SJCRH30 (cell line): ENCODE data around the gene CSAD. TPM values are rescaled to one million over a fixed set of nuclear protein-coding genes. Genes with fewer than 3 reads are reported as not detected.

Experiments used
- DNase-seq, 2 experiments: peaks; one replicate each; pipeline ENCODE4 v3.0.0-alpha.2; 2015 to 2020
- H3K27ac ChIP-seq: fragments of 250-450 bp; sonication (Bioruptor Pico); 2 replicates; pipeline ENCODE4 v1.5.1; 2020; ENCODE audit warnings: mild to moderate bottlenecking, moderate library complexity
- H3K27me3 ChIP-seq: fragments of 250-450 bp; sonication (Bioruptor Pico); 2 replicates; pipeline ENCODE4 v1.5.1; 2020; ENCODE audit warnings: mild to moderate bottlenecking, moderate library complexity
- H3K36me3 ChIP-seq: fragments of 250-450 bp; sonication (Bioruptor Pico); 2 replicates; pipeline ENCODE4 v1.5.1; 2020; ENCODE audit warnings: mild to moderate bottlenecking, moderate library complexity
- H3K4me1 ChIP-seq: fragments of 250-450 bp; sonication (Bioruptor Pico); 2 replicates; pipeline ENCODE4 v1.5.1; 2020; ENCODE audit warnings: mild to moderate bottlenecking, moderate library complexity
- H3K4me3 ChIP-seq: fragments of 250-450 bp; sonication (Bioruptor Pico); 2 replicates; pipeline ENCODE4 v1.5.1; 2020; ENCODE audit warnings: mild to moderate bottlenecking, moderate library complexity
- H3K9me3 ChIP-seq: fragments of 250-450 bp; sonication (Bioruptor Pico); replicated peaks from 2 replicates; pipeline ENCODE4 v1.5.1; 2020; ENCODE audit warnings: mild to moderate bottlenecking, moderate library complexity
- total RNA-seq: library from RNA; depleted of rRNA; stranded (reverse); fragments of >200 nt; shearing (Covaris generic); gene quantifications from 2 replicates; pipeline ENCODE4 v1.2.3, GENCODE V29; 2014

CSAD gene
- total RNA-seq, 1 experiment from 2014 or later: 3.3 TPM

- H3K9me3 ChIP-seq: no peaks in the 10 kb centered on the region
- peaks cover 11% of the 10 kb centered on the region; the same call in 1 of the 2 replicates for H3K27me3 ChIP-seq
- no peaks in the 10 kb centered on the region for H3K36me3 ChIP-seq
- DNase-seq: peak; percentile 58
- peak overlapping the region; percentile 57 for H3K4me3 ChIP-seq
- peaks cover 23% of the 10 kb centered on the region for H3K4me1 ChIP-seq
- peak overlapping the region; percentile 9; the same call in 1 of the 2 replicates for H3K27ac ChIP-seq
These were observed 40.7 kb upstream of the CSAD start for GRCh38 chr12:53221203-53222080.

- Histone ChIP-seq H3K36me3 (no peaks in the 10 kb centered on the region), H3K4me1 (peaks cover 23% of the 10 kb centered on the region)
- peak; percentile 89 to 90 for DNase-seq
These were observed 40.0 kb upstream of the CSAD start for GRCh38 chr12:53220694-53221202.

DNA sequence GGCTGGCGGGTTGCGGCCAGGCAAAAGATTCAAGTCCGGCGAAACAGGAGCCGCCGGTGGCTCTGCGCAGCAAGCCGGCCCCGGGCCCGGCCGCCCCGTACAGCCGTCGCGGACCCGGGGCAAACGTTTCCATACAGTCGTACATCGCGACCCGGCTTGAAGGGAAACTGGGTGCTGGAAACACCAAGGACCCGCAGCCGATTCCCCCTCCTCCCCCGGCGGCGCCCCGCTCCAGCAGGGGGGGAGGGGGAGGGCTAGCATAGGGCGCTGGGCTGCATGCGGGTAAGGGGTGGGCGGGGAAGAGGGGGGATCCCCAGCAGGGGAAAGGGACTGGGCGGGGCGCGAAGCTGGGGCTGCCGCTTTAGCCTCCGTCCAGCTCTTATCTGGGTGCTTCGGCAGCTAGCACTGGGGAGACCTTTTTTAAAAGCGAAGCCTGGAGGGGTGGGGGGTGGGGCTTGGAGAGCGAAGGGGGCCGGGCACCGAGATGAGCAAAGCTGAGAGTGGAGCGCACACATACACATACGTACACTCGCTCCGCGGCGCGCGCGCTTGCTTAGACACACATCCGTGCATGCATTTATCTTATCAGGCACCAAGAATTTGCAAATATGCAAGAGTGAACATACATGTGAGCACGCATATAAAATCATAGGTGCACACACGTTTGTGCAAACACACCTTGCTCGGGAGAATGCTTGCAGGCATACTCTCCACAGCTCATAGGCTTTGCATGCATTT is 39.4 kb upstream of the CSAD start:
- no peaks in the 10 kb centered on the region for H3K36me3 ChIP-seq
- peaks cover 11% of the 10 kb centered on the region; the same call in 1 of the 2 replicates for H3K27me3 ChIP-seq
- peak; percentile 42 to 61 for DNase-seq
- no peaks in the 10 kb centered on the region for H3K9me3 ChIP-seq
- peaks cover 23% of the 10 kb centered on the region for H3K4me1 ChIP-seq
- peak overlapping the region; percentile 57 for H3K4me3 ChIP-seq
- no peak overlapping the region for H3K27ac ChIP-seq

More at GRCh38 chr12:53220694-53221202, 40.0 kb upstream of the CSAD start:
- Histone ChIP-seq H3K27ac (no peak overlapping the region), H3K9me3 (no peaks in the 10 kb centered on the region), H3K4me3 (peak overlapping the region; percentile 57), H3K27me3 (peaks cover 11% of the 10 kb centered on the region; the same call in 1 of the 2 replicates)

- no peaks in the 10 kb centered on the region for H3K36me3 ChIP-seq
- peak in 1 of 2 experiments; percentile 33 for DNase-seq
- no peak overlapping the region for H3K27ac ChIP-seq
- H3K9me3 ChIP-seq: no peaks in the 10 kb centered on the region
- peaks cover 11% of the 10 kb centered on the region; the same call in 1 of the 2 replicates for H3K27me3 ChIP-seq
- H3K4me3 ChIP-seq: peak overlapping the region; percentile 57
- peaks cover 23% of the 10 kb centered on the region for H3K4me1 ChIP-seq
These were observed 38.7 kb upstream of the CSAD start for GRCh38 chr12:53219292-53219955.

- H3K27ac ChIP-seq: no peak overlapping the region
- H3K27me3 ChIP-seq: peaks cover 11% of the 10 kb centered on the region; the same call in 1 of the 2 replicates
- no peaks in the 10 kb centered on the region for H3K9me3 ChIP-seq
- peak overlapping the region; percentile 57; the same call in 1 of the 2 replicates for H3K4me3 ChIP-seq
- DNase-seq: no peak
- peaks cover 18% of the 10 kb centered on the region for H3K4me1 ChIP-seq
- no peaks in the 10 kb centered on the region for H3K36me3 ChIP-seq
These were observed 38.0 kb upstream of the CSAD start for GRCh38 chr12:53218551-53219291.

GRCh38 chr12:53217931-53218307 is 37.2 kb upstream of the CSAD start:
- no peak overlapping the region for H3K27ac ChIP-seq

GRCh38 chr12:53217051-53217930 is 36.6 kb upstream of the CSAD start:
- H3K4me1 ChIP-seq: peaks cover 8% of the 10 kb centered on the region
- no peak for DNase-seq
- no peaks in the 10 kb centered on the region for H3K9me3 ChIP-seq
- H3K36me3 ChIP-seq: no peaks in the 10 kb centered on the region
- H3K4me3 ChIP-seq: no peak overlapping the region
- H3K27me3 ChIP-seq: peaks cover 11% of the 10 kb centered on the region; the same call in 1 of the 2 replicates
- H3K27ac ChIP-seq: no peak overlapping the region

More at GRCh38 chr12:53217931-53218307, 37.2 kb upstream of the CSAD start:
- Histone ChIP-seq H3K27me3 (peaks cover 11% of the 10 kb centered on the region; the same call in 1 of the 2 replicates), H3K4me1 (peaks cover 13% of the 10 kb centered on the region), H3K4me3 (no peak overlapping the region), H3K36me3 (no peaks in the 10 kb centered on the region), H3K9me3 (no peaks in the 10 kb centered on the region)
- no peak for DNase-seq

GRCh38 chr12:53215497-53215896 is 34.8 kb upstream of the CSAD start:
- Histone ChIP-seq H3K4me1 (peaks cover 8% of the 10 kb centered on the region; the same call in 1 of the 2 replicates), H3K36me3 (no peaks in the 10 kb centered on the region)

DNA sequence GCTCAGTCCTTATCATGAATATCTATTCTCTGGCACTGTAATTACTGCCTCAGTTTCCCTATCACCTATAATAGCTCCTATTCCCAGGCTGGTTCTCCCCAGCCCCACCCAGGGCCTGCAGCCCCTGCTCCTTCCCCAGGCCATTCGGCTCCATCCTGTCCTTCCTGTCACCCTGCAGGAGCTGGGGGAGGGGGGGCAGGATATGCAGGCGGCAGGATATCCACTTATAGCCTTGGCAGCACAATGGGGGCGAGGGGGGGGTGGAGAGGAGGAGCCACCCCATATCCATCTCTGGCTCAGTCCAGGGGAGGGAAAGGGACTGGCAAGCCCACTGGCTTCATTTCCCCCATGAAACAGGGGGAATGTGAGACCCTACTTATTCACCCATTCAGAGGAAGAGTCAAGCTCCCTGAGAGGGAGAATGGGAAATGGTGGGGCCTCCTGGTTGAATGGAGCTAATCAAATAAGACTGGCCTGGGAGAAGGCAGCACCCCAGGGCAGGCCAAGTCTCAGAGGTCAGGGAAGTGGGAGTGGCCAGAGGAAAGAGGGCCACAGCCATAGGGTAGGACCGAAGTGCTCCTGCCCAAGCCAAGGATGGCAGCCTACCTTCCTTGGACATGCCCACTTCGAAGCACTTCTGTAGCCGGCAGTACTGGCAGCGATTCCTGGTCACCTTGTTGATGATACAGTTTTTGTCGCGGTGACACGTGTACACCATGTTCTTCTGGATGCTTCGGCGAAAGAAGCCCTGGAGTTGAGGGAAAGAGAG is 34.1 kb upstream of the CSAD start:
- no peaks in the 10 kb centered on the region for H3K36me3 ChIP-seq
- H3K27me3 ChIP-seq: peaks cover 10% of the 10 kb centered on the region; the same call in 1 of the 2 replicates
- no peak overlapping the region for H3K4me3 ChIP-seq
- no peaks in the 10 kb centered on the region for H3K9me3 ChIP-seq
- H3K4me1 ChIP-seq: peaks cover 8% of the 10 kb centered on the region; the same call in 1 of the 2 replicates
- no peak overlapping the region for H3K27ac ChIP-seq
- DNase-seq: no peak

More at GRCh38 chr12:53215497-53215896, 34.8 kb upstream of the CSAD start:
- H3K9me3 ChIP-seq: no peaks in the 10 kb centered on the region
- peaks cover 11% of the 10 kb centered on the region; the same call in 1 of the 2 replicates for H3K27me3 ChIP-seq
- no peak for DNase-seq
- no peak overlapping the region for H3K4me3 ChIP-seq
- no peak overlapping the region for H3K27ac ChIP-seq

GRCh38 chr12:53214221-53214620 is 33.5 kb upstream of the CSAD start:
- Histone ChIP-seq H3K27me3 (peaks cover 4% of the 10 kb centered on the region; the same call in 1 of the 2 replicates), H3K36me3 (no peaks in the 10 kb centered on the region), H3K27ac (no peak overlapping the region), H3K4me1 (peaks cover 3% of the 10 kb centered on the region; the same call in 1 of the 2 replicates), H3K4me3 (no peak overlapping the region), H3K9me3 (no peaks in the 10 kb centered on the region)
- DNase-seq: no peak

DNA sequence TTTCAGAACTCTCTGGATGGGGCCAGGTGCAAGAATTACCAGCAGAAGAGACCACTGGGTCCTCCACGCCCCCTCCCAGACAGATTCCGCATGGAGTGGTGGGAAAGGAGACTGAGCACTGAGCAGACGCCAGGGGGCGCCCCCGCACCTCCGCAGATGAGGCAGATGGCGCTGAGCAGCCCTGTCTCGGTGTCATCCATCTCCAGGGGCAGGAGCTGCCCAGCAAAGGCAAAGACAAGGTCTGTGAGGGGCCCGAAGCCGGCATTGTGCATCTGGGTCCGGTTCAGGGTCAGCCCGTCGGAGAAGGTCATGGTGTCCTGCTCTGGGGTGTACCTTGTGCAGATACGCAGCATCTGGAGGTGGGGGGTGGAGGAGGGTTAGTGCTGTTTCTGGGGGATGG is 32.6 kb upstream of the CSAD start:
- peak; percentile 82 to 86 for DNase-seq
- Histone ChIP-seq H3K9me3 (no peaks in the 10 kb centered on the region), H3K4me3 (no peak overlapping the region), H3K27me3 (no peaks in the 10 kb centered on the region), H3K27ac (no peak overlapping the region), H3K4me1 (no peaks in the 10 kb centered on the region), H3K36me3 (no peaks in the 10 kb centered on the region)

- no peaks in the 10 kb centered on the region for H3K4me1 ChIP-seq
- H3K36me3 ChIP-seq: no peaks in the 10 kb centered on the region
These were observed 32.2 kb upstream of the CSAD start for GRCh38 chr12:53212931-53213330.

More at GRCh38 chr12:53212931-53213330, 32.2 kb upstream of the CSAD start:
- no peak overlapping the region for H3K27ac ChIP-seq
- H3K27me3 ChIP-seq: no peaks in the 10 kb centered on the region
- no peak for DNase-seq
- no peak overlapping the region for H3K4me3 ChIP-seq
- no peaks in the 10 kb centered on the region for H3K9me3 ChIP-seq
